ENCODE measurements around the gene ATXN7L1.

- TF ChIP-seq, protein P1, sequence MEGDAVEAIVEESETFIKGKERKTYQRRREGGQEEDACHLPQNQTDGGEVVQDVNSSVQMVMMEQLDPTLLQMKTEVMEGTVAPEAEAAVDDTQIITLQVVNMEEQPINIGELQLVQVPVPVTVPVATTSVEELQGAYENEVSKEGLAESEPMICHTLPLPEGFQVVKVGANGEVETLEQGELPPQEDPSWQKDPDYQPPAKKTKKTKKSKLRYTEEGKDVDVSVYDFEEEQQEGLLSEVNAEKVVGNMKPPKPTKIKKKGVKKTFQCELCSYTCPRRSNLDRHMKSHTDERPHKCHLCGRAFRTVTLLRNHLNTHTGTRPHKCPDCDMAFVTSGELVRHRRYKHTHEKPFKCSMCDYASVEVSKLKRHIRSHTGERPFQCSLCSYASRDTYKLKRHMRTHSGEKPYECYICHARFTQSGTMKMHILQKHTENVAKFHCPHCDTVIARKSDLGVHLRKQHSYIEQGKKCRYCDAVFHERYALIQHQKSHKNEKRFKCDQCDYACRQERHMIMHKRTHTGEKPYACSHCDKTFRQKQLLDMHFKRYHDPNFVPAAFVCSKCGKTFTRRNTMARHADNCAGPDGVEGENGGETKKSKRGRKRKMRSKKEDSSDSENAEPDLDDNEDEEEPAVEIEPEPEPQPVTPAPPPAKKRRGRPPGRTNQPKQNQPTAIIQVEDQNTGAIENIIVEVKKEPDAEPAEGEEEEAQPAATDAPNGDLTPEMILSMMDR (IDR thresholded peaks at IDR 0.05) = no peak
- TF ChIP-seq POLR2A (IDR thresholded peaks at IDR 0.05) = no peak
Observed at GRCh38 chr7:105924945-105925344, 48.5 kb upstream of the ATXN7L1 start.
